Measurements from ENCODE around the gene BRD3OS. TPM values are rescaled to one million over a fixed set of nuclear protein-coding genes. Genes with fewer than 3 reads are reported as not detected.

BRD3OS gene
- total and polyA plus RNA-seq, 2 donors (not counting 3 experiments of a cell fraction or from before 2014, with no cell fraction given): 11.9 to 15.4 TPM

DNA sequence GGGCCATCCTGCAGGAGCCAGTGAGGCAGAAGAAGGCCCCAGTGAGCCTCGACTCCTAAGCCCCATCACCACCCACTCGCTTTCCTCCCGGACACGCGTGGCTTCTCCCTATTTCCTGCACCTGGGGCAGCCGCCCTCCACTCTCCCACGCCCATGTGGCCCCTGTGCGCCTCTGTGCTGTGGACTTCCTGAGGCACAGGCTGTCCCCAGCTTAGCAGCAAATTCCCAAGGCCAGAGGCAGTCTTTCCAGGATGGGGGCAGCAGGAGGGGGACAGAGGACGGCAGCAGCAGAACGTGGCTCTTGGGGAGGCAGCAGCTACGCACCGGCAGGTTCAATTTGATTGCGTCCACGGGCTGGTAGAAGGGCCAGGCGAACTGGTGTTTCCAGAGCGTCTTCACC lies 27.7 kb downstream of the BRD3OS start:
- DNase-seq (ENCODE audit: low read depth, low spot score): no peak
- Histone ChIP-seq H3K4me2 (ENCODE audit: insufficient read depth, low read length) (no peak overlapping the region), H2AFZ (ENCODE audit: low read depth, low read length) (no peak overlapping the region), H3K36me3 (ENCODE audit: control insufficient read depth in 2 of 2, extremely low read depth in 1 of 2, insufficient read depth in 2 of 2, low read length in 2 of 2) (peaks cover 0 to 52% of the 10 kb centered on the region in 2 experiments), H3K4me1 (ENCODE audit: control insufficient read depth, extremely low read depth, insufficient read depth, low read length) (no peaks in the 10 kb centered on the region), H3K27ac (ENCODE audit: insufficient read depth, low read depth, low read length) (no peak overlapping the region), H3K9ac (replicated peaks; ENCODE audit: extremely low read depth, insufficient read depth, low read length) (no peak overlapping the region), H3K27me3 (ENCODE audit: control insufficient read depth in 2 of 2, insufficient read depth in 2 of 2, low read length in 2 of 2) (no peaks in the 10 kb centered on the region), H3K9me3 (replicated peaks; ENCODE audit: control insufficient read depth, insufficient read depth, low read length) (no peaks in the 10 kb centered on the region), H4K20me1 (replicated peaks; ENCODE audit: control insufficient read depth, extremely low read depth, insufficient read depth, low read length) (no peaks in the 10 kb centered on the region), H3K79me2 (ENCODE audit: control insufficient read depth, insufficient read depth, low read length) (peaks cover 41% of the 10 kb centered on the region), H3K9me1 (replicated peaks; ENCODE audit: control insufficient read depth, extremely low read depth, insufficient read depth, low read length) (no peaks in the 10 kb centered on the region), H3K4me3 (replicated peaks in 1 of 3; ENCODE audit: insufficient read depth in 1 of 3, low read depth in 1 of 3, low read length in 3 of 3) (no peak overlapping the region)
- dilution Hi-C loops (cut with MboI; ENCODE audit: extremely low pct_ligation_motif_present, low sequenced_read_pairs): no loop called here
- ChIA-PET CTCF (no interaction called here), POLR2A (no interaction called here)
- TF ChIP-seq GATA2 (IDR thresholded peaks at IDR 0.05; ENCODE audit: insufficient read depth, insufficient read length, low read depth, low read length) (no peak), EZH2 (IDR thresholded peaks at IDR 0.05; ENCODE audit: borderline replicate concordance, low read depth, low read length, severe bottlenecking) (no peak), POLR2A (IDR thresholded peaks at IDR 0.05; ENCODE audit: low read depth, low read length) (no peak), POLR2AphosphoS5 (IDR thresholded peaks at IDR 0.05; ENCODE audit: insufficient read depth, low read depth, low read length) (no peak), FOS (IDR thresholded peaks at IDR 0.05; ENCODE audit: borderline replicate concordance, insufficient read depth, low read length) (no peak), MYC (IDR thresholded peaks at IDR 0.05; ENCODE audit: low read depth, low read length) (no peak), JUN (IDR thresholded peaks at IDR 0.05; ENCODE audit: borderline replicate concordance, insufficient read depth, insufficient read length, low read depth) (no peak)
- TF ChIP-seq, protein P1, sequence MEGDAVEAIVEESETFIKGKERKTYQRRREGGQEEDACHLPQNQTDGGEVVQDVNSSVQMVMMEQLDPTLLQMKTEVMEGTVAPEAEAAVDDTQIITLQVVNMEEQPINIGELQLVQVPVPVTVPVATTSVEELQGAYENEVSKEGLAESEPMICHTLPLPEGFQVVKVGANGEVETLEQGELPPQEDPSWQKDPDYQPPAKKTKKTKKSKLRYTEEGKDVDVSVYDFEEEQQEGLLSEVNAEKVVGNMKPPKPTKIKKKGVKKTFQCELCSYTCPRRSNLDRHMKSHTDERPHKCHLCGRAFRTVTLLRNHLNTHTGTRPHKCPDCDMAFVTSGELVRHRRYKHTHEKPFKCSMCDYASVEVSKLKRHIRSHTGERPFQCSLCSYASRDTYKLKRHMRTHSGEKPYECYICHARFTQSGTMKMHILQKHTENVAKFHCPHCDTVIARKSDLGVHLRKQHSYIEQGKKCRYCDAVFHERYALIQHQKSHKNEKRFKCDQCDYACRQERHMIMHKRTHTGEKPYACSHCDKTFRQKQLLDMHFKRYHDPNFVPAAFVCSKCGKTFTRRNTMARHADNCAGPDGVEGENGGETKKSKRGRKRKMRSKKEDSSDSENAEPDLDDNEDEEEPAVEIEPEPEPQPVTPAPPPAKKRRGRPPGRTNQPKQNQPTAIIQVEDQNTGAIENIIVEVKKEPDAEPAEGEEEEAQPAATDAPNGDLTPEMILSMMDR (IDR thresholded peaks at IDR 0.05; ENCODE audit: extremely low read depth in 1 of 2, insufficient read depth in 1 of 2, low read depth in 1 of 2, low read length in 2 of 2): no peak
- TF ChIP-seq, protein P2, sequence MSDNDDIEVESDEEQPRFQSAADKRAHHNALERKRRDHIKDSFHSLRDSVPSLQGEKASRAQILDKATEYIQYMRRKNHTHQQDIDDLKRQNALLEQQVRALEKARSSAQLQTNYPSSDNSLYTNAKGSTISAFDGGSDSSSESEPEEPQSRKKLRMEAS (IDR thresholded peaks at IDR 0.05; ENCODE audit: insufficient read depth, insufficient read length): no peak
- no TSS peak for BruUV-seq (replicated peaks)
- FAIRE-seq: no peak
- intact Hi-C loops (cut with micrococcal nuclease): no loop called here
